ENCODE measurements around the gene HOXD3.

- no peak for TF ChIP-seq ZBTB33 (IDR thresholded peaks at IDR 0.05; ENCODE audit: borderline replicate concordance, low read depth)
- no peak for TF ChIP-seq RAD21 (IDR thresholded peaks at IDR 0.05; ENCODE audit: low read length)
- no peak for TF ChIP-seq RFX5 (IDR thresholded peaks at IDR 0.05; ENCODE audit: low read length)
Measured at GRCh38 chr2:176130957-176131847, 25.9 kb upstream of the HOXD3 start.
